Measurements from ENCODE around the gene ACOXL.

GRCh38 chr2:110810404-110810803, 78.0 kb downstream of the ACOXL start:
- TF ChIP-seq, protein P1, sequence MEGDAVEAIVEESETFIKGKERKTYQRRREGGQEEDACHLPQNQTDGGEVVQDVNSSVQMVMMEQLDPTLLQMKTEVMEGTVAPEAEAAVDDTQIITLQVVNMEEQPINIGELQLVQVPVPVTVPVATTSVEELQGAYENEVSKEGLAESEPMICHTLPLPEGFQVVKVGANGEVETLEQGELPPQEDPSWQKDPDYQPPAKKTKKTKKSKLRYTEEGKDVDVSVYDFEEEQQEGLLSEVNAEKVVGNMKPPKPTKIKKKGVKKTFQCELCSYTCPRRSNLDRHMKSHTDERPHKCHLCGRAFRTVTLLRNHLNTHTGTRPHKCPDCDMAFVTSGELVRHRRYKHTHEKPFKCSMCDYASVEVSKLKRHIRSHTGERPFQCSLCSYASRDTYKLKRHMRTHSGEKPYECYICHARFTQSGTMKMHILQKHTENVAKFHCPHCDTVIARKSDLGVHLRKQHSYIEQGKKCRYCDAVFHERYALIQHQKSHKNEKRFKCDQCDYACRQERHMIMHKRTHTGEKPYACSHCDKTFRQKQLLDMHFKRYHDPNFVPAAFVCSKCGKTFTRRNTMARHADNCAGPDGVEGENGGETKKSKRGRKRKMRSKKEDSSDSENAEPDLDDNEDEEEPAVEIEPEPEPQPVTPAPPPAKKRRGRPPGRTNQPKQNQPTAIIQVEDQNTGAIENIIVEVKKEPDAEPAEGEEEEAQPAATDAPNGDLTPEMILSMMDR (IDR thresholded peaks at IDR 0.05): no peak
- TF ChIP-seq POLR2AphosphoS5 (IDR thresholded peaks at IDR 0.05) (no peak), POLR2A (IDR thresholded peaks at IDR 0.05) (no peak)

All from transverse colon (tissue), 4 donors.